D721Med (cell line): ENCODE measurements around the gene CLUH.

Source experiments
- DNase-seq: peaks from one replicate; pipeline ENCODE4 v3.0.0; 2011; ENCODE audit warnings: low spot score; ENCODE audit not compliant: insufficient read length
- FAIRE-seq: peaks from 2 replicates; lab custom pipeline; 2011; peaks lifted over from hg19 to GRCh38; lab: Jason Lieb, UNC
- TF ChIP-seq, protein P1 (sequence below): IDR thresholded peaks from 2 replicates; pipeline ENCODE4 v1.5.1; 2012; ENCODE audit warnings: mild to moderate bottlenecking, control low read depth; ENCODE audit not compliant: insufficient read depth; ENCODE audit errors: missing control alignments

CLUH gene

DNA sequence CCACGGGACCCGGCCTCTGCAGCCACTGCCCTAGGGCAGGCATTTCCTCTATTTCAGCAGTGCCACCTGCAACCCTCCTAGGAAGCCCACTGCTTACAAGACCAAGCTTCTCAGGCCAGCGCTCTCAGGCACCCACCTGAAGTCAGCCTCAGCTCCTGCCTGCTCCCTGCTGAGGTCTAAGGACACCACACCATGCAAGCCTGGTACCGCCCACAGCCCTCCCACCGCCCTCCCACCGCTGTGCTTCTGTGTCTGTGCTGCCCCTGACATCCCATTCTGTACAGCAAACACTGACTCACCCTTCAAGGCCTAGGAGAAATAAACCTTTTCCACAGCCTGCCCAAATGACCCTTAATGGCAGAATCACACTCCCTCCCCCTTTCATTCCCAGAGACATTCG, 6.3 kb downstream of the CLUH start:
- TF ChIP-seq, protein P1, sequence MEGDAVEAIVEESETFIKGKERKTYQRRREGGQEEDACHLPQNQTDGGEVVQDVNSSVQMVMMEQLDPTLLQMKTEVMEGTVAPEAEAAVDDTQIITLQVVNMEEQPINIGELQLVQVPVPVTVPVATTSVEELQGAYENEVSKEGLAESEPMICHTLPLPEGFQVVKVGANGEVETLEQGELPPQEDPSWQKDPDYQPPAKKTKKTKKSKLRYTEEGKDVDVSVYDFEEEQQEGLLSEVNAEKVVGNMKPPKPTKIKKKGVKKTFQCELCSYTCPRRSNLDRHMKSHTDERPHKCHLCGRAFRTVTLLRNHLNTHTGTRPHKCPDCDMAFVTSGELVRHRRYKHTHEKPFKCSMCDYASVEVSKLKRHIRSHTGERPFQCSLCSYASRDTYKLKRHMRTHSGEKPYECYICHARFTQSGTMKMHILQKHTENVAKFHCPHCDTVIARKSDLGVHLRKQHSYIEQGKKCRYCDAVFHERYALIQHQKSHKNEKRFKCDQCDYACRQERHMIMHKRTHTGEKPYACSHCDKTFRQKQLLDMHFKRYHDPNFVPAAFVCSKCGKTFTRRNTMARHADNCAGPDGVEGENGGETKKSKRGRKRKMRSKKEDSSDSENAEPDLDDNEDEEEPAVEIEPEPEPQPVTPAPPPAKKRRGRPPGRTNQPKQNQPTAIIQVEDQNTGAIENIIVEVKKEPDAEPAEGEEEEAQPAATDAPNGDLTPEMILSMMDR: no peak
- FAIRE-seq: no peak
- DNase-seq: no peak

DNA sequence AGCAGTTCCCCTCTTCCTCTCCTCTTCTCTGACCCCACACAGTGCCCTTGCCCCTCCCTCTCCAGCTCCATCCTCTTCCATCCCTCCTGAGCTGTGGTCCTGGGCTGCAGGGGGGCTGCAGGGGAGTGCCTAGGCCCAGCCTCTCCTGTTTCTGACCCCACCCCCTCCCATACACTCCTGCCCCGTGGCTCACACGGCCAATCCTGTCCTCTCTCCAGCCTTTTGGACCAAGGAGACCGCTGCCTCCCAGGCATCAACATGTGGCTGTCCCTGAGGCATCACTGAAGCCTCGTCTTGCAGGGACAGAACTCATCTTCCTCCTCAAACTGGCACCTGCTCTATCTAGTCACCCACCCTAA, 6.7 kb downstream of the CLUH start:
- FAIRE-seq: no peak
- no peak for DNase-seq
- TF ChIP-seq, protein P1: no peak

DNA sequence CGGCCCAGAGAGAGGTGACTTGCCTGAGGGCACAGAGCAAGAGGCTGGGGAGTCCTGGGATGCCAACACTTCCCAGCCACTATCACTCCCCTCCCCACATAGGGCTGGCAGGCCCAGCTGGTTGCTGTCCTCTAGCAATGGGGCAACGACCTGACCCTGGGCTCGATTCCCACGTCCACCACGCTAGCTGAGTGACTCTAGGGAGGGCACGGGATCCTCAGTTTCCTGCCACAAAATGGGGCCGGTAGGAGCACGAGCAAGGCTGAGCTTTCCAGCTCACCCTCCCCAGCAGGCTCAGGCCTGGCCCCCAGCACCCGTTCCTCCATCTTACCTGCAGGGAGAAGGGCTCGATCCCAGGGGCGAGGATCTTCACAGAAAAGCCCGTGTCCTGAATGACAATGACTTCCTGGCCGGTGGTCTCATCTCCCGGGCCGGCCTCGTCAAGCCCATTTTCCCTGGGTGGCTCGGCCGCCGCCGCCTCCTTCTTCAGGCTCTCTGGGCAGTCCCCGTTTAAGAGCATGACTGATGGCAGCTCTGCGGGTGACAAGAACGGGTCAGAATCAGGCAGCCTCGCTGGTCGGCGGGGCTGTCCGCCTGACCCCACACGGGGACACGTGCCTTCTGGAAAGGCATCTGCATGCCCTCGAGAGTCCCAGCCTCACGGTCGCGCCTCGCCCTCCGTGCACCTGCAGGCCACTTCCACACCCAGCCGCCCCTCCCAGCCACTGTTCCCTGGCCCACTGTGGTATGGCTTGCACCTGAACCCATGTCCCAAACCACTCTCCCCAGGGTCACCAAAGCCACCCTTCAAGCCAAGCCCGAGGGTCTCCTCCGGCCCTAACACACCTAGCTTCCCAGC, 7.3 kb downstream of the CLUH start:
- DNase-seq (no peak), FAIRE-seq (no peak)
- TF ChIP-seq, protein P1: no peak

DNA sequence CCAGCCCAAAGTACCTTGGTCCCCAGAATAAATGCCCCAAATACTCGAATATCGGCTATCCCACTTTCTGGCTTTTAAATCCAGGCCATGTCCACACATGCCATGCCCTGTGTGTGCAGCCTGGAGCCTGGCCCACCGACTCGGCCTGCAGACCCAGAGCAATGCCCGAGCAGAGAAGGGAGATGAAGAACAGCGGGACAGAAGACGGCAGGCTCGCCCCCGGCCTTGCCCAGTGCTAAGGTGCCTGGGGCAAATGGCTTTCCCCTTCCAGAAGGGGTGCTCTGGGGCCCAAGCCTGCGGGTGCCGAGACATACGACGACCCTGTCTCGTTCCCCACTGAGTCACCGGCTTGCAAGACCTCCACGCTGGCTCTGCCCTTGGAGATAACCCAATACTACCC, 8.0 kb downstream of the CLUH start:
- DNase-seq (no peak), FAIRE-seq (no peak)
- TF ChIP-seq, protein P1: no peak

DNA sequence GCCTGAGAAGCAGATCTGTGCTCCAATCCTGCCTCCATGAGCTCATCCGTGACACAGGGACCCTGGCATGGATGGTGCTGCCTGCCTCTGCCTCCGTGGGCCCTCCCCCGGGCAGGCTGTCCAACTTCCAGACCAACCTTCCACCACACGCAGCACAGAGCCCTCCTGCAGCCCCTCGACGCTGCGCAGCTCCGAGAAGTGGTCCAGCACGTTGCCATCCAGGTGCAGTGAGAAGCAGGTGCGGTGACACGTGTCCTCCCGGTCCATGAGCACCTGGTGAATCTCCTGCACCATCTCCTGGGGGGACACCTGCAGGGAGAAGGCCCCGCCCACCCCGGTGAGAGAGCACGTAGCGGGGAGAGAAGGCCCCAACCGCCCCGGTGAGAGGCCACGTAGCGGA, 8.4 kb downstream of the CLUH start:
- FAIRE-seq (no peak), DNase-seq (no peak)
- TF ChIP-seq, protein P1: no peak

DNA sequence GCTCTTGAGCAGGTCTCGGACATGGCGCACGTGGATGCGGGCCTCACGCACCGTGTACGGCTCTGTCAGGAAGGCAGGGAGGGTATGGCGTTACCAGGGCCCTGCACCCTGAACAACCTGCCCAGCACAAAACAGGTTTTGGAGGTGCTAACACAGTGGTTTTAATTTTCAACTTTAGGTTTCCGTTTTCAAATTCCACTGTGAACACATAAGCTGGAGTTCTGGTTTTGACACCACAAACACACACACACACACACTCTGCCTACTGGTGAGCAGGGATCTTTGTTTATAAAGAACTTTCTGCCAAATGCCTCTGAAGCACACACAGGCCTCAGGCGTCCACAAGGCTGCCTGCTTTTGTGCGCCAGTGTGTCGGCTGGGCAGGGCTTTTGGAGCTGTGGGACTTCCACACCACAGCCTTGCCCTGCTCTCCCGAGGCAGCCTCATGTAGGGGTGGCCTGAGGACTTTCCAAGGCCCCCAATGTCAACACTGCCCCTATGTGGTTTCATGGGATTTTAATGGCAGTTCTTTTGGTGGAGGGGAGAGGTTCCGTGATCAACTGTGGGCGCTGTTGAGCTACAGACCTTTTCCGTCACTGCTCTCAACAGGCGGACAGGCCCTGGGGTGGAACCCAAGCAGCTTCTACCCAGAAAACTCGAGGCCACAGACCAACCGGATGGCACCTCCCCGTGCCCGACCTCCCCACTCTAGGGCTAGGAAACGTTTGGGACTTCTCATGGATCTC, 9.4 kb downstream of the CLUH start:
- no peak for FAIRE-seq
- no peak for DNase-seq
- TF ChIP-seq, protein P1: no peak
